Activated CD8-positive, alpha-beta memory T cell treated with anti-CD3 and anti-CD28 coated beads, Interleukin-2, amount 50 U/mL, for 4 hours (primary cell): ENCODE results near the gene MLH3.
"Not testable (repeated sequence)": the region's sequence is repeated elsewhere in the genome, so short reads cannot be mapped to it uniquely, and the experiment has no call there.

Source experiments
- DNase-seq: peaks from one replicate; pipeline ENCODE4 v3.0.0-alpha.2; 2020

The MLH3 gene

DNA sequence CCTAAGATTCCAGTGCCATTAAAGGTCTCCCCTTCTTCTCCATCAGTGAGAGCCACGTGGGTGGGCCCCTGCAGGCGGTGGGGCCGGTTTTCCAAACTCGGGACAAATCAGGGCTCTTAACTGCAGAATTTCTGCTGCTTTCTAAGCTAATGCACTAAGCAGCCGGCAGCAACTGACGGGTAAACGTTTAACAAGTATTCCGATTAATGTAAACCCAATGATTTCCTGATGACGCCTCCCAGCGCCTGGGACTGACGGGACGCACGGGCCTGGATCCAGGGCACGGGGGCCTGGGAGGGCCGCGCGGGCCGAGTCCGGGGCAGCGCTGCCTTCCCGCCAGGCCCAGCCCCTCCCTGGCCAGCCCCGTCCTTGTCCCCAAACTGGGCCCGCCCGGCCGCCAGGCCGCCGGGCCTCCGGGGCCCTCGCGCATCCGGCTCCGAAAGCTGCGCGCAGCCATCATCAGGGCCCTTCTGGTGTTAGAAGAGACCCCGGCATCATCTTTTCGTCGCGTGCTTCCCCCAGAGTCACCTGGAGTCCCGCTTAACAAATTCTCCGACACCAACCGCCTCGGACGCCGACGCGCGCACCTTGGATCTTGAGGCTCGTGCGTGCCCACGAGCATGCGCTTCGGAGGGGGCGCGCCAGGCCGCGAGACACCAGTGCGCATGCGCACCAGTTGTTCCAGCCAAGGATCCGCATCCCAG, at the start of gene MLH3:
Gene MLH3, minus strand, starts transcription at position 616 of the 704 bp plus-strand sequence. CDS start 1,812 bp downstream, outside the sequence.
- peak; percentile 79 for DNase-seq

DNA sequence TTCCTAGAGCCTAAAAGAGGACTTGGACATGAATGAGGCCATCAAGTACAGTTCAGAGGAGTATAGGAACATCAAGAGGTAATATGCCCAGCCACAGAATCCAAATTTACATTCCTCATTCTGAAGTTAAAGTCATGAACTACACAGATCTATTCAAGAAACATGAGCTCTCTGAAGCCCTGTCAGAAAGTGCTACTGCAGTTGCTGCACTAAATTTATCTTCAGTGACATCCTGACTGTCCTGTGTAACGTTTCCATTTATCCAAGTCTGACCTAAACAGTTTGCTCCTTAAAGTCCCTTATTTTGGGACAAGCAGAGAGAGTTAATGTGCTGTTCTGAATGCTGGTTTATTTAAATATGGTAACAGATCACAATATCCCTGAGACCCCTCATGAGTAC, 47.4 kb upstream of the MLH3 start:
- DNase-seq, result no peak

DNA sequence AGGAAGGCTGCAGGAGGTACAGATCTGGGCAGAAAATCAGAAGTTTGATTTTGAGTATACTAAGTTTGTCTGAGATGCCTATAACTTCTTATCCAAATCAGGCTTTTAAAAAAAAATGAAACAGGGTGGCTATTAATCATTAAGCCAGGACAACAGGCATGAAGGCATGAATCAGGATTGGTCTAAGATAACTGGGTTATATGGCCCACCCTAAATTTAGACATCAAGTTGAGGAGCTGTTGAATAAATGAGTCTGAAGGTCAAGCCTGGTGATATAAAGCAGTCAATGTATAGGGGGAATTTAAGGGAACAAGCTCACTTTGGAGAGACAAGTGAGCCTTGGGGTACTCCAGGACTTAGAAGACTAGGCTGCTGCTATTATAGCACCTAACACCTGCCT, 46.9 kb upstream of the MLH3 start:
- no peak for DNase-seq

DNA sequence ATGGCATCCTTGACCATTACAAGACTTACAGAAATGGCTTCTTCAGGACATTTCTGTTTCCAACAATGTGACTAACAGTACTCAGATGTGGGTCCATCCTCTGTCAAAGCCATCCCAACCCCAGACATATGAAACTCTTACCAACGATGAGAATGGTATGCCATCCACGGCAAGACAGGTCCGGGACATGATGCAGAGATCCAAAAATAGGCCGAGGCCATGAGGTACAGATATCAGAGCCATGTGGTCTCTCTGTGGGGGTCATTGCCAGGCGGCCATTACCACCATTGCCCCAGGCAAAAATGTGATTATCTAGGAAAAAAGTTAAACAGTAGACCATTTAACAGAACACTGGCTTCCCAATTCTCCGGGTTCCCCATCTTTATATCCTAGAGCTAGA, 45.7 kb upstream of the MLH3 start:
- DNase-seq, result no peak

DNA sequence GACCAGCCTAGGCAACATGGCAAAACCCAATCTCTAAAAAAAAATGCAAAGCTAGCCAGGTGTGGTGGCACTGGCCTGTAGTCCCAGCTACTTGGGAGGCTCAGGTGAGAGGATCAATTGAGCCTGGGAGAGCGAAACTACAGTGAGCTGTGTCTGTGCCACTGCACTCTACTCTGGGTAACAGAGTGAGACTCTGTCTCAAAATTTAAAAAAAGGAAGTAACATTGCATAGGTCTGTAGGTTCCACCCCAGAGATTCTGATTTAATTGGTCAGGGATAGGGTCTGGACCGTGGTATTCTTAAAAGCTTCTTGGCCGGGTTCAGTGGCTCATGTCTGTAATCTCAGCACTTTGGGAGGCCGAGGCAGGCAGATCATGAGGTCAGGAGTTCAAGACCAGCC, 44.4 kb upstream of the MLH3 start:
- no peak for DNase-seq

DNA sequence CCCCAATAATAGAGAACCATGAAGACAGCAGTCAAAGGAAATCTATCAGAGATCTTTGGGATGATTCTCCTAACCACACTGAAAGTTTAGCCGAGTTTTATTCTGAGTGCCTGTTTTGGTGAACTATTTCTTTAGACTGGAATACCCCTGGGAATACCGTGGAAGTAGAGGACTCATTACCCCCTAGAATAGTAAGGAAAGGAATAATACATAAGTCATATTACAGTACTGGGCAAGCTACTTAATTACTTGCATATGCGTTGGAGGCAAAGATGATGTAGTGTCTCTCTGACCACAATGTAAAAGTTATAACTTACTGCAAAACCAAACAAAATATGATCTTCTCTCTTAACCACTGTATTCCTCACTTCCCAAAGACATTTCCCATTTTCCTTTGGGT, 43.6 kb upstream of the MLH3 start:
- DNase-seq, result no peak

DNA sequence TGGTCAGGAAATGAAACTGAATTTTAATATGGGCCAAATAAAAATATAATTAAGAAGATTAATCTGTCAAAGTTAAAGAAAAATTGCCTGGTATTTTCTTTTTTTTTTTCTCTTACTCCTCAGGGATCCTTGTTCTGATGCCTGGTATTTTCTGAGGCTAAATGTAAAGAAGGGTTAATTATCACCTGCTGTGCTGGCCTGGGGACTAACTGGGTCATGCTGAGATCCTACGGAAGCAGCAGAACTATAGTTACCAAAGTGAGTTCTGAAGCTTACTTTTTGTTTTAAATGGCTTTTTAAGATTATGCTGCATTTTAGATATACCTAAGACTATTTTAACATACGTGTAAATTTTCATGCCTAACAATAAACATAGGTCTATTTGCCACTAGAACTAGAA, 41.4 kb upstream of the MLH3 start:
- no peak for DNase-seq

DNA sequence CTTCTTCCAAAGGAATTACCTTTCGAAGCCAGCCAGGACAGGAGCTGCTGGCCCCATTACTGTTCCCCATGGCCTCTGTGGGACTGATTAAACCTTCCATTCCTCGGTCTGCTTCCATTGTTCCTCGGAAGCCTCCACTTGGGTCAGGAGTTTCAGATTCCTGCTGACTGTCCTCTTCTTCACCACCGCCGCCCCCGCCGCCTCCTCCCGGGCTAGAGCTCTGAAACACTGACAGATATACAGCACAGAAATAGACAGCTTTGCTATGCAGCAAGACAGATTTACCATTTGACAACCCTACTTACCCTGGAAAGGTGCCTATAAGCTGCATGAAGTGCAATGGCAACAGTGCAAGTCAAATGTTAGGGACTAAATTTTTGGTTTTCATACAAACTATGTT, 40.0 kb upstream of the MLH3 start:
- no peak for DNase-seq

DNA sequence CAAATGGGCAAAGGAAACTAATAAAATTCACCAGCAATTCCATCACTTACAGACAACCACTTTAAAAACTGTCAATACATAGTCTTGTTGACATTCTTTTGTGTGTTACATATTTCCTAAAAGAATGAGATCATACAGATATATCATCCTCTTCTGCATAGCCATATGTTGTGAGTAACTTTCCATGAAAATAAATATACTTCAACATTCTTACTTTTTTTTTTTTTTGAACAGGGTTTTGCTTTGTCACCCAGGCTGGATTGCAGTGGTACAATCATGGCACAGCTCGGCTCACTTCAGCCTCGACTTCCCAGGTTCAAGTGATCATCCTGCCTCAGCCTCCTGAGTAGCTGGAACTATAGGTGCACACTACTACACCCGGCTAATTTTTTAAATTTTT, 39.1 kb upstream of the MLH3 start:
- DNase-seq, result no peak

DNA sequence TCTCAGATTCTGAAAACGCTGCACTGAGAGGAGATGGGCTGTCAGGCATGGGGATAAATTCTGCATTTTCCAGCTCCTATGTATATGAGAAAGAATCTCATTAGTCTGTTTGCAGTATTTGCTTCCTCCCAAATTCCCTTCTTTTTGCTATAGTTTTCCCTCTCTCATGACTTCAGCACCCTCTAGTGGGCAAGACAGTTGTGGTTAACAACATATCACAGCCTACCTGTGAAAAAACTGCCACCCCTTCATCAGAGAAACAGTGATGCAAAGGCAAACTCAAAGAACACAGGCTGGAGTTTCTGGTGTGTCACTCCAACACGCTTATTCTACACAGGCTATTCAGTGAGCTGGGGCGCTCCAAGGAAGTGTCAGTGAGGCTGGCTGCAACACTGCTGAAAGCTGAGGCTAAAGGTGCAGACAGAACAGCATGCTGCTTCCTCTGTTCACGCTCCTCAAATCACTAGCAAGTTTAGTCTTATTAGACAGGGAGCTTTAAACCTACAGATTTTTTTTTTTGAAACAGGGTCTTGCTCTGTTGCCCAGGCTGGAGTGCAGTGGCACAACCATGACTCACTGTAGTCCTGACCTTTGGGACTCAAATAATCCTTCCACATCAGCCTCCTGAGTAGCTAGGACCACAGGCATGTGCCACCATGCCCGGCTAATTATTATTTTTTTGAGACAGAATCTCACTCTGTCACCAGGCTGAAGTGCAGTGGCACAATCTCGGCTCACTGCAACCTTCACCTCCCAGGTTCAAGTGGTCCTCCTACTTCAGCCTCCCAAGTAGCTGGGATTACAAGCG, 37.5 kb upstream of the MLH3 start:
- peak; percentile 24 for DNase-seq

DNA sequence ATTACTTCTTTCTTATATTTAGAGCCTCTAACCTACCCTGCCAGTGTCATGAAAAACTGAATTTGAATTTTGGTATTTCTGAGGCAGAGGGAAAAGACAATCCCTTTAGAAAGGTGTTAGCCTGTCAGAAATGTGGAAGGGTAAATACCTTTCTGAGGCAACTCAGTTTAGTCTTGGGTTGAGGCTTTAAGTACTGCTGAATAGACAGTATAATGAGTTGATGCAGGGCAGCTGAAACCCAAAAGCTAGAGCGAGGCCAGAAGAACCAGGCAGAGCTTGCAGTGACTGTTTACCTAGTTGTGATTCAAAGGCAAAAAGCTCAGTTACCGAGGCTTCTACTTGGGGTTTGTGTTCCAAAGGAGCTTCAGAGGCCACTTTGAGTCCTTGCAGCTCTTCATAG, 36.9 kb upstream of the MLH3 start:
- DNase-seq, result no peak

DNA sequence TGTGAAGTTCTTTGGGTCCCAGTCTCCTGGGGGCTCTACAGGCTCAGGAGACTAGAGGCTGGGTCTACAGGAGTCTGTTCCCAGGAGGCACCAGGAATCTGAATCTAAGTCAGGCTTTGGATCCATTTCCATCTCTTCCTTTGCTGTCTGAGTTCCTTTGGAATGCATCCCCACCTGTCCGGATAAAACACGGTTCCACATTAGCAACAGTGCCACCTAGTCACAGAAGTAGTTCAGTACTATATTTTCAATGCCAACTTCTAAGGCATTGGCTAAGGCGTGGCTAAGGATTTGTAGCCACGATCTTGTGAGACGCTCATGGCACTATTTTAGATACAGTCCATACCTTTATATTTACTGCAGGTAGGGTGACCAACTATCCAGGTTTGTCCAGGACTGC, 33.2 kb upstream of the MLH3 start:
- no peak for DNase-seq

DNA sequence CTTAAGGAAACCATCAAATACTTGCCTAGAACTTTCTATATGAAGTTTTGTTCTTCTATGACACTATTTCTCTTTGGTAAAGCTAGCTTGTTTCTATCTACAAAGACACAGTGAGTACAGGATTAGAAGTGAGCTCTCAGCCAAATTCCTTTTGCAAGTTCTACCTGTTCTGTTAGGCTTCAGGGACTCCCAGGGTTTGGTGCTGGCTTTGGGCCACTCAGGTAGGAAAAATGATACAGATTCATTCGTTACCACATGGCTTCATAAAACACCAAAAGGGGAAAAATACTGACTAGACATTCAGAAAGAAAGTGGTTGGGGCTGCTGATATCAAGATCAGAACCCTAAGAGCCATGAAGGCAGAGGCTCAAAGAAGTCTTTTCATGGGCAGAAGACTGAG, 32.0 kb upstream of the MLH3 start:
- DNase-seq, result no peak

DNA sequence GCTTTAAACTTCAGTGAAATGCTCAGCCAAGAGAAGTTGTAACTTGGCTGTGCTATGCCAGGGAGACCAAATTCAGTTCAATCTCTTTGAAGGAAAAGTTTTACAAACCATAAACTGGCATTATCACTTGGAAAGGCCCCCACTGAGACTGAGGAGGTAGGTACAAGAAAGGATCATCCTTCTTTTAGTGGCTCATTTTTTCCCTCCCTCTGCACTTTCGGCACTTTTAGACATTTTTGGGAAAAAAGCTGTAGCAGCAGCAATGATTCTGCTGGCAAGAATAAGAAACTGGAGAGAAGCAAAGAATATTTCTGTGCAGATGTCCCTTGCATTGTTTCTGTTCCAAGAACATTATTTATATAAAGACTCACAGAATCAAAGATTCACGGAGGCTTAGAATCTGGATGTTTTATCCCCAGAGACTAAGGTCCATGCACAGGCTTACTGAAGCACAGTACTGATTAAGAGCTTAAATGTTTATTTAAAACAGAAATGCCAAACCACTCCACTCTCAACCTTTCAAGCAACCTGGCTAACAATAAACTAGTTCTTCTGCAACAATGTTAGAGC, 30.5 kb upstream of the MLH3 start:
- no peak for DNase-seq

DNA sequence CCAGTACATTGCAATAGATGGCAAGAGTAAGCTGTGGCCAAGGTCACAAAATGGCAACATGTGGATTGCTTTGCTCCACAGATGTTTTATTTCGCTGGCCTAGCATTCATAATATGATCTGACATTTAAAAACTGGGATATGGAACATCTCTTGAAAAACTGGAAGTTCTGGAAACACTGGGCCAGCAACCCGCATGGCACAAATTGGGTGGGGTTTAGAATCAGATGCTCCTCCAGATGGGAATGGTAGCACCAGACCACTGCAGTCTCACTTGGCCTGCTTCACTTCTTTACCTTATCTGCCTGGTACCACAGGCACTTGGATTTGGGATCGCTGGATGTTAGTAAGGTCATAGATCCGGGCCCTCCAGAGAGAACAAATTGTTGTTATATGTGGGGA, 28.3 kb upstream of the MLH3 start:
- DNase-seq, result no peak

DNA sequence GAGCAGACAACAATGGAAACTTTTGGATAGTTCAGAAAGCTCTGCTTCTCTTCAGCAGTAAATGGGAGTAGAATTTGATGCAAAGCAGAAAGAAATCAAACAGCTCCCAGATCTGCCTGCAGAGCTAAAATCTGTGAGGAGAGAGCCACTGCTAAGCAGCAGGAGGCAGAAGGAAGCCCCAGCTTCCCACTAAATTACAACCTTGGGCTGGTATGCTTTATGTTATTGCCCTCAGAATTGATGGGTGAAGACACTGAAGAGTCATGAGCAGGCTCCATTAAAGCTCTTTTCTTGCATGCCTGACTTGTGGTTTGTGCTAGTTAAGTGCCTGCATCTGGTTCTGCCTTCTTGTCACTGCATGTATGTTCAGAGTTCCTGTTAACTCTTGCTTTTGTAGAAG, 26.5 kb upstream of the MLH3 start:
- DNase-seq, result no peak

DNA sequence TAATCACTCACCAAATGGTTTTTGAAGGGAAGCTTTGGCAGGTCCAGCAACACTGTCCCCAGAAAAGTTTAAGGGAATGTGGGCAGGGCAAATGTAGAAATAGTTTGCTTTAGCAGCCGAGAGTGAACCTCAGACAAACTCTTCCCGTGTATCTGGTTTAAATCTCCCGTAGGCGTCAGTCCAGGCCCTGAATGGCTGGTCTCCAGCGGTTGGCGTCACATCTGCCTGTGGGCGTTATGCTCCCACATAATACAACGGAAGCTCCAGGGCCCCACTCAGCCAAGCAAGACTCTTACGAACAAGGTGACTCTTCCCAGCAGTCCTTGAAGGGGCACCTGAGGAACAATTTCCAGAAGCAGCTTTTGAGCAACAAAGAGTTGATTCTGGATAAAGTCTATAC, 19.1 kb upstream of the MLH3 start:
- DNase-seq, result no peak

DNA sequence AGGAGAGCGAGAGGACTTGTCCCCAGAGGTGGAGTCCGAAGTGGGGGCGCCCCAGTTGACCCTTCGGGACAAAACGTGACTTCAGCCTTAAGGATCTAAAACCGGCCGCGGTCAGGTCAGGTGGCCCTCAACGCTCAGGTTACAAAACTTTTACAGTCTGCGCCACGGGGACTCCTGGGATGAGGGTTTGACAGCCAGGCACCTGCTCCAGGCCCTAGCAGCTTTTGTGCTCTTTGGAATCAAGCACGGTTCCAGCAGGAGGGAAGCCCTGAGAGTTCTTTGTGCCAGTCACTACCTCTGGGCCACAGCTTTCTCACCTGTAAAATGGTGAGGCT, 18.5 kb upstream of the MLH3 start:
- no peak for DNase-seq

DNA sequence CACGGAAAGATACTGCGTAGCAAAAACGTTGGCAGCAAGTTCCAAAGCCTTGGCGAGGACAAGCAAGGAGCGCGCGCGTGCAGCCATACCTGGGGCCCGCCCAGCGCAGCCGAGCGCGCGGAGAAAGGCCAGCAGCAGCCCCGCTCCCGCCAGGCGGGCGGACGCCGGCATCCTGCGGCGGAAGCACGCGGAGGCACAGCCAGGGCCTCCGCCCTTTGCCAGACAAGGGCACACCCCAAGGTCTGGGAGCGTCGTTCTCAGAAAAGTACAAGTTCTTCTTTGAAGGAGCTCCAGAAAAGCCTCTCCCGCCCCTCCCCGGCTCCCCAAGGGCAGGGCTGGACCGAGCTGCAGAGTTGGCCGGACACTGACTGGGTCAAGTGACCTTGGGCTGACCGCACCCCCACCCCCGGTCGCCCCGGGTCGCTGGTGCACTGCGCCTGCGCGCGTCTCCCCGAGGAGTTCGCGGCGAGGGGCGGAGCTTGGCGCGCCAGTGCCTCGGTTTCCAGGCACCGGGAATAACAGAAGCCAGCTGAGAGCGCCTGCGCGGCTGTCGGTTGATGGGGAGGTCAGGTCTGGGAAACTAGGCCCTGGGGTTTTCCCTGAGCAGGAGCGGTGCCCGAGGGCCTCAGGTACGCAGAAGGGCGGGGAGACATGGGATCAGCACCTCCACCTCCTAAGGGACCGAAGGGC, 18.0 kb upstream of the MLH3 start, which contains the start of gene ZC2HC1C:
Gene ZC2HC1C, plus strand, starts transcription at position 521 of the 690 bp plus-strand sequence. CDS start 933 bp downstream, outside the sequence.
- DNase-seq, result peak; percentile 39

DNA sequence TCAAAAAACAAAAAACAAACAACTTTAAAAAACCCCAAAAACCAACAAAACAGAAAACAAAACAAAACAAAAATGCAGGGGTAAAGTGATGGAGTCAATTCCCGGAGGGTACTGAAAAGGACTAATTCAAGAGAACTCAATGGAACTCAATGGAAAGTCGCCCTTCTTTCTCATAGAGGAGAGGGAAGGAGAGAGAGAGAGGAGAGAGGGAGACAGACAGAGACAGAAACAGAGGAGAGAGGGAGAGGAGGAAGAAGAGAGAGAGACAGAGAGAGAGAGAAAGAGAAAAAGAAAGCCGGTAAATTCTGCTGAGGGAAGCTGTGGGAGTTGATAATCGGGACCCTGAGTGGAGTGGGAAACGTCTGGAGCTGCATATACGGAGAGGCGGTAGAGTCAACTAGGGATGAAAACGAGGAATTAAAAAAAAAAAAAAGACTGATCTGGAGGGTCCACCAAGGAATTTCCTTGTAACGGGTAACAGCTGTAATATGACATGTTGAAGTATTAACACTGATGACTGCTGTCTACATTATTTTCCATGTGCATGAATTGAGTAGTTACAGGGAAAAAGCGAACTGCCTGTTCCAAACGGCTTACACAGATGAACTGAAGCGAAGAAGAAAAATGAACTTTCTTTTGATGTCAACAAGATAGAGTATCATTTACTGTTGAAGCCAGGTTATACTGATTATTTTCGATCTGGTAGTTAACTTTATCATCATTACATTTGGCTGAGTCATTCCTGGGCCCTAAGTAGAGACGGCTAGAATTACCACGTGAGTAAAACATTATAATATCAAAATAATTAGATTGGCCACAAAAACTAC, 17.2 kb upstream of the MLH3 start:
- no peak for DNase-seq

DNA sequence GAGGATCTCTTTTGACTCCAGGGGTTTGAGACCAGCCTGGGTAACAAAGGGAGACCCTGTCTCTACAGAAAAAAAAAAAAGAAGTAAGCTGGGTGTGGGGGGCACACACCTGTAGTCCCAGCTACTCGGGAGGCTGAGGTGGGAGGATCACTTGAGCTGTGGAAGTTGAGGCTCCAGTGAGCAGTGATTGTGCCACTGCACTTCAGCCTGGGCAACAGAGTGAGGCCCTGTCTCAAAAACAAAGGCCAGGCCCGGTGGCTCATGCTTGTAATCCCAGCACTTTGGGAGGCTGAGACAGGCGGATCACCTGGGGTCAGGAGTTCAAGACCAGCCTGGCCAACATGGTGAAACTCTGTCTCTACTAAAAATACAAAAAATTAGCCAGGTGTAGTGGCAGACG, 16.5 kb upstream of the MLH3 start:
- not testable (repeated sequence) for DNase-seq

DNA sequence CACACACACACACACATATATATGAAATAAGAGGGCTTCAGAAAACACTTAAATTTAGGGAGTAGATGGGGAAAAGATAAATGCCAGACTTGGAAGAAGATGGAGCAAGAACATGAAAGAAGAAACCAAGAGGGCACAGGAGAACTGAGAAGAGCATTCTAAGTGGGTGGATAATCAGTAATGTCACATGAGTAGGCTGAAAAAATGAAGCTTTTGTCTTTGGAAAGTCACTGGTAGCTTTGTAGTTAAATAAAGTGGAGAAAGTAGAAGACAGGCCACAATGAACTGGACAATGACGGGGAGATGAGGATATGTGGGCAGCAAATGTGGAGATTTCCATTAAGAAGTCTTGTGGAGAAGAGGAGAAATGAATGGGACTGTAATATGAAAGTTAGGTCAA, 15.9 kb upstream of the MLH3 start:
- DNase-seq, result no peak

DNA sequence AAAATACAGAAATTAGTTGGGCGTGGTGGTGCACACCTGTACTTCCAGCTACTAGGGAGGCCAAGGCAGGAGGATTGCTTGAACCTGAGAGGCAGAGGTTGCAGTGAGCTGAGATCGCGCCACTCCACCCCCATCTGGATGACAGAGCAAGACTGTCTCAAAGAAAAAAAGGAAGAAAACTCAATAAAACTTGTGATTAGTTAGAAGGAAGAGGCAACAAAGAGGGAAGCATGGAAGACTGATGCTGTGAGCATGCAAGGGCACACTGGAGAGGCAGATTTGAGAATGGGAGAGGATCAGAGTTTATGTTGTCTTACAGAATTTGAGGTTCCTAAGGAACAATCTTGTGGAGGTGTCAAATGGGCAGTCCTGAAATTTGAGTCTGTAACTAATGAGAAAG, 15.4 kb upstream of the MLH3 start:
- DNase-seq, result no peak
